Fibroblast of the aortic adventitia (primary cell): ENCODE measurements around the gene PDE1C. TPM values are rescaled to one million over a fixed set of nuclear protein-coding genes. Genes with fewer than 3 reads are reported as not detected.

ENCODE experiments used
- DNase-seq: peaks from one replicate; pipeline ENCODE4 v3.0.0-alpha.2; 2010; ENCODE audit warnings: low read depth
- H3K4me3 ChIP-seq: 2 replicates; pipeline ENCODE4 v1.5.1; 2011; ENCODE audit warnings: low read depth, mild to moderate bottlenecking, control low read depth, low read length, moderate library complexity
- total RNA-seq: library from RNA; depleted of rRNA; stranded (reverse); fragments of >200 nt; gene quantifications from 2 replicates; pipeline ENCODE4 v1.2.3, GENCODE V29; 2012; ENCODE audit warnings: low replicate concordance
- TF ChIP-seq, protein P1 (sequence below): IDR thresholded peaks from 2 replicates; pipeline ENCODE4 v1.5.1; 2011; ENCODE audit warnings: mild to moderate bottlenecking, low read length, control low read depth, inconsistent platforms; ENCODE audit not compliant: insufficient read depth

Gene PDE1C
- total RNA-seq, 1 donor, result 7.4 TPM

DNA sequence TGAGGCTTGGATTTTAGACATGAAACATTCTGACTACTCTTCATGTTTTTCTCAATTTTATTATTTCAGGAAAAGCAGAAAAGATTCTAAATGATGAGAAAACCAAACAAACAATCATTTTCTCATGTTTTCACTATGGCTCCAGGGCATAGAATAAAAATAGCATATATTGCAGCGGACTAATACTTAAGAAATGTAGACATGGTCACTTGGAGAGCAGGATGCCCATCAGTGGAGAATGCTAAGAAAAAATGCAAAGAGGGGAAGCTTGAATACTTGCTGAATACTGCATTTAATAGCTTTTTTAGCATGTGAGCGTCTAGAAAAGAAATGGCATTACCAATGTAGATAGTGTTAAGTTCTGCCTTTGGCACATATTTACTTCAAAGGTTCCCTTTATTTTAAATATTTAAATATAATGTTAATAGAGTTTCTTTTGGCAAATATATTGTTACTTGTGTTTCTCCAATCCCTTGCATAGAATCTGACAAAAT lies 275.3 kb downstream of the PDE1C start:
- no peak overlapping the region for H3K4me3 ChIP-seq
- TF ChIP-seq, protein P1, sequence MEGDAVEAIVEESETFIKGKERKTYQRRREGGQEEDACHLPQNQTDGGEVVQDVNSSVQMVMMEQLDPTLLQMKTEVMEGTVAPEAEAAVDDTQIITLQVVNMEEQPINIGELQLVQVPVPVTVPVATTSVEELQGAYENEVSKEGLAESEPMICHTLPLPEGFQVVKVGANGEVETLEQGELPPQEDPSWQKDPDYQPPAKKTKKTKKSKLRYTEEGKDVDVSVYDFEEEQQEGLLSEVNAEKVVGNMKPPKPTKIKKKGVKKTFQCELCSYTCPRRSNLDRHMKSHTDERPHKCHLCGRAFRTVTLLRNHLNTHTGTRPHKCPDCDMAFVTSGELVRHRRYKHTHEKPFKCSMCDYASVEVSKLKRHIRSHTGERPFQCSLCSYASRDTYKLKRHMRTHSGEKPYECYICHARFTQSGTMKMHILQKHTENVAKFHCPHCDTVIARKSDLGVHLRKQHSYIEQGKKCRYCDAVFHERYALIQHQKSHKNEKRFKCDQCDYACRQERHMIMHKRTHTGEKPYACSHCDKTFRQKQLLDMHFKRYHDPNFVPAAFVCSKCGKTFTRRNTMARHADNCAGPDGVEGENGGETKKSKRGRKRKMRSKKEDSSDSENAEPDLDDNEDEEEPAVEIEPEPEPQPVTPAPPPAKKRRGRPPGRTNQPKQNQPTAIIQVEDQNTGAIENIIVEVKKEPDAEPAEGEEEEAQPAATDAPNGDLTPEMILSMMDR, result no peak
- no peak for DNase-seq

DNA sequence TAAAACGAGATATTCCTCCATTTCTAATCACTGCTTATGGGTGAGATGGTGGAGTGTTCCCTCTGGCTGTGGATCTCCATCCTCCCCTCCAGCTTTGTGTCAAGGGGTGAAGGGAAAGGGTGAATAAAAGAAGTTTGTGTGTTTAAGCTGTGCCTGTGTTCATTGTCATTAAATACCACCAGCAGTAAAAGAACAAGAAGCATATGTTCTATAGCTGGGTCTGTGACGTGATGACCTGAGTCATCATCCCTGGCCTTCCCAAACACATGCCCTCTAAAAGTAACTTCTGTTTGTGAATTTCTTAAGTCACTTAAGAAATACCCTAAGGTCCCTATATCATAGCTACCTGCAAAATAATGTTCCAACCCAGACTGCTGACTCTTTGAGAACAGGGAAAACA lies 278.3 kb downstream of the PDE1C start:
- no peak overlapping the region for H3K4me3 ChIP-seq
- TF ChIP-seq, protein P1, result no peak
- no peak for DNase-seq

DNA sequence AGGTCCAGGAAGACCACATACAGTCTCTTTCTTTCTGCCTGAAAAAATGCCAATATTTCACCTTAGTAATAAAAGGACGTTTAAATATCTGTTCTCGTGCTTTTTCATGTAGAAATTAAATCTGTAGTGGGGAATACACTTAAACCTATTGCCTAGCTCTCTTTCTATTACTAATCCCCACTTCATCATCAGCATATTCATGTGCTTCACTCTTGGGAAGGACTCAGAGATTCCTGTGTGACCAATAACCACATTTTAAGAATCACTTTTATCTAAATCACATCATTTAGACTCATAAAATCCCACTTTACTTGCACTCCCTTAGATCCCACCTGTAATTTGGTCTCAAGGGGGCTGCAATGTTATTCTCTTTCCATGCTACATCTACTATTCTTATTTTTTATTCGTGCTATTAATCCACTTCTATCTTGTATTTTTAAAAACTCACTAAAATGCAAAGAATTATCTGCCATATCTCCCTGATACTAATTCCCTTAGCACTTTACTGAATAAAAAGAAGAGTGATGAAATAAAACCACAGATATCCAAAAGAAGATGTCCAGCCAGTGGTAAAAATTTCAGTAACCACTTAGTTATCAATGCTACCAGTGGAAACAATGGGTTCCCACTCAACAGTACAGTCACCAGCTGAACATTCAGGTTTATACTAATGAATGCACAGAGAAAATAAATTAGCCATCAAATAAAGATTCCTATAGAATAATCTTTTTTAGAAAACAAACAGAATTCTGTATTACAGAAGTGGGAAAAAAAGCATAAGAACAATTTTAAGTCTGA lies 281.1 kb downstream of the PDE1C start:
- DNase-seq, result no peak
- TF ChIP-seq, protein P1, result no peak

DNA sequence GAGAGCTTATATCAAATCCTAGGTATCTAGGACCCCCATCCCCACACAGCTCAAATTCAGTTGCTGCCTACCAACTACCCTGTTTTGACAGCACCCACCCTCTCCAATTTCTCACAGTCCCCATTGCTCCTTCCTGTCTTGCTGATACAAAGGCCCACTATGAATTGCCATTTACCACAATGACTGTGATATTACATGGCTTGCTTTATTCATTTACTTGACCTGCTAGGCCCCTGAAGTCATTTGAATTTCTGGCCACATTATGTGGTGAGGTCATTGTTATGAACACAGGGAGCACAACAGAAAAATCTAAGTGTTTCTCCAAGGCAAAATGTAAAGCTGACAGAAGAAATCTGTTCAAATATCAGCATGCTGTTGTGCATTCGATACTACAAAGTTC lies 281.8 kb downstream of the PDE1C start:
- no peak for DNase-seq
- H3K4me3 ChIP-seq, result no peak overlapping the region
- TF ChIP-seq, protein P1, result no peak

More for the DNA sequence above, 281.1 kb downstream of the PDE1C start:
- no peak overlapping the region for H3K4me3 ChIP-seq

DNA sequence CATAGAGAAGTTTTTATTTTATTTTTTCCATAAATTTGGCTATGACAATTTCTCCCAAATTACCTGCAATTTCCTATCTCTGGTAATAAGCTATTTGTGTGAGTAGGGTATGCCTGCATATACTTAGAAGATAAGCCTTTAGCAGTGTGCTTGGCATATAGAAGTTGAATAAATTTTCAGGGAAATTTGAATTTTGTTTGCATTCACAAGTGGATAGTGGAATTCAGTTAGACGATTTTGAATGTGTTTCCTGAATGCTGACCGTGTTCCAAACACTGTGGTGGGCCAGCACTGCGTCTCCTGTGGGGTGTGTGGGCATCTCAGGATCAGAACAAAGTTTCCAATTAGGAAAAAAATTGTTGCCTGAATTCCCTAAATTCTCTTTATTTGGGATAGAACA lies 283.9 kb downstream of the PDE1C start:
- TF ChIP-seq, protein P1, result no peak

DNA sequence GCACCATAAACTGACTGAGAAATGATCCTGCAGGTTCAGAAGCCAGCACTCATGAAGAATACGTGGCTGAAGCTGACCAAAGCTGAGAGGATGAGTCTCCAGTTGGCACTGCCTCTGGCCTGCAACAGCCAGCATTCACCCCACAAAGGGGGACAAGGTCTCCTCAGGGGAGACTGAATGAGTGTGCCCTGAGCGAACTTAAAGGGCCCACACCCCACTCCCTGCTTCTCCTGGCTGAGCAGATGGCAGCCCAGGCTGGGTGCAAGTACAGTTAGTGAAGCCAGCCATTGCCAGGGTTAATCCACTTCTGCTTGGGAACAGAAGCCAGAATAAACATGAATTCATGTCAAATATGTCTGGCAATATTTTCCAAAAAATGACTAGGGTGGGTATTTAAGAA lies 285.1 kb downstream of the PDE1C start:
- TF ChIP-seq, protein P1, result no peak
- no peak overlapping the region for H3K4me3 ChIP-seq
- DNase-seq, result no peak

More for the DNA sequence above, 283.9 kb downstream of the PDE1C start:
- no peak overlapping the region for H3K4me3 ChIP-seq
- DNase-seq, result no peak
